ENCODE results near the gene SAPCD2.

- TF ChIP-seq CTCF (IDR thresholded peaks at IDR 0.05) (no peak), POLR2A (IDR thresholded peaks at IDR 0.05) (no peak)
Observed at GRCh38 chr9:137027369-137028262, 42.7 kb downstream of the SAPCD2 start, which contains the start of gene ABCA2.

Data from ovary (tissue), 3 donors.